T-helper 1 cell treated with Interleukin-12 subunit alpha and Interleukin-12 subunit beta and Interleukin-4 antibody, amounts not matched to agents 30 μg/mL and 1 μg/mL, for 36 hours (primary cell): ENCODE measurements around the gene HLA-DRB1.

Experiments used
- H3K27ac Mint-ChIP-seq: one replicate; pipeline ENCODE4 v1.8.0; 2021; ENCODE audit warnings: mild to moderate bottlenecking, mixed read lengths
- H3K27me3 Mint-ChIP-seq: one replicate; pipeline ENCODE4 v1.8.0; 2021; ENCODE audit warnings: low read depth, mixed read lengths
- H3K36me3 Mint-ChIP-seq: one replicate; pipeline ENCODE4 v1.8.0; 2021; ENCODE audit warnings: low read depth, mixed read lengths
- H3K4me1 Mint-ChIP-seq: one replicate; pipeline ENCODE4 v1.8.0; 2021; ENCODE audit warnings: low read depth, mixed read lengths
- H3K4me3 Mint-ChIP-seq: one replicate; pipeline ENCODE4 v1.8.0; 2021; ENCODE audit warnings: mild to moderate bottlenecking, moderate library complexity, mixed read lengths
- H3K9me3 Mint-ChIP-seq: one replicate; pipeline ENCODE4 v1.8.0; 2021; ENCODE audit warnings: mixed read lengths

HLA-DRB1 gene

DNA sequence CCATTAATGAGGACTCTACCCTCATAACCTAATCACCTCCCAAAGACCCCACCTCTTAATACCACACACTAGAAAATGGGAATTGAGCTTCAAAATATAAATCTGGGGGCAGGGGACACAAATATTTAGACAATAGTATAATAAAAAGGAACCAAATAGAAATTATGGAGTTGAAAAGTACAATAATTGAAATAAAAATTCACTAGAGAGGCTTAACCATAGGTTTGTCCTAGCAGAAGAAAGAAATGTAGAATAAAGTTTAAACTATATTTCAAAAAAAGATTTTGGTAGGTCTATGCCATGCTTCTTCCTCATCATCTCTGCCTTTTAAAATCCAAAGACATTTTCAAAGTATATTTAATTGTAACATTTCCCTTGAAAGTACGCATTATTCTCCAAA is 28.1 kb upstream of the HLA-DRB1 start:
- Mint-ChIP-seq H3K27me3 (peaks cover 3% of the 10 kb centered on the region), H3K27ac (no peak overlapping the region), H3K4me1 (peaks cover 18% of the 10 kb centered on the region), H3K4me3 (no peak overlapping the region), H3K9me3 (peaks cover 22% of the 10 kb centered on the region), H3K36me3 (peaks cover 6% of the 10 kb centered on the region)

DNA sequence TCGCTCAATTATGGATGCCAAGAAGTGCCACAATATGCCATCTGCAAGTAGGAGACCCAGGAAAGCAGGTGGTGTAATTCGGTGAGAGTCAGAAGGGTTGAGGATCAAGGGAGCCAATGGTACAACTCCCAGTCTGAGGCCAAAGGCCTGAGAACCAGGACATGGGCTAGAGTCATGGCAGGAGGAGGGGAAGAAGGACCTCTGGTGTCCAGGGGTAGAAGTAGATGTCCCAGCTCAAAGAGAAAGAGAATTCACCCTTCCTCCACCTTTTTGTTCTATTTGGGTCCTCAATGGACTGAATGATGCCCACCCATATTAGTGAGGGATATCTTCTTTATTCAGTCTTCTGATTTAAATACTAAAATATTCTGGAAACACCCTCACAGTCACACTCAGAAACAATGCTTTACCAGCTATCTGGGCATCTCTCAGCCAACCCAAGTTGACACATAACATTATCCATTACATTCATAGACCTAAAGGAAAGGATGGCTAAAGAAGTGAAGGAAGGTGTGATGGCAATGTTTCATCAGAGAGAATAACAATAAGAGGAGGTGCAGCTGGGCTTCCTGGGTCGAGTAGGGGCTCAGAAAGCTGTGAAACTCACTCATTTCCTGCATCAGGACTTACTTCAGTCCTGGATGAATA is 26.4 kb upstream of the HLA-DRB1 start:
- Mint-ChIP-seq H3K4me3 (no peak overlapping the region), H3K27me3 (peaks cover 3% of the 10 kb centered on the region), H3K27ac (peak overlapping the region; percentile 3), H3K4me1 (peaks cover 3% of the 10 kb centered on the region), H3K9me3 (peaks cover 22% of the 10 kb centered on the region), H3K36me3 (peaks cover 9% of the 10 kb centered on the region)

DNA sequence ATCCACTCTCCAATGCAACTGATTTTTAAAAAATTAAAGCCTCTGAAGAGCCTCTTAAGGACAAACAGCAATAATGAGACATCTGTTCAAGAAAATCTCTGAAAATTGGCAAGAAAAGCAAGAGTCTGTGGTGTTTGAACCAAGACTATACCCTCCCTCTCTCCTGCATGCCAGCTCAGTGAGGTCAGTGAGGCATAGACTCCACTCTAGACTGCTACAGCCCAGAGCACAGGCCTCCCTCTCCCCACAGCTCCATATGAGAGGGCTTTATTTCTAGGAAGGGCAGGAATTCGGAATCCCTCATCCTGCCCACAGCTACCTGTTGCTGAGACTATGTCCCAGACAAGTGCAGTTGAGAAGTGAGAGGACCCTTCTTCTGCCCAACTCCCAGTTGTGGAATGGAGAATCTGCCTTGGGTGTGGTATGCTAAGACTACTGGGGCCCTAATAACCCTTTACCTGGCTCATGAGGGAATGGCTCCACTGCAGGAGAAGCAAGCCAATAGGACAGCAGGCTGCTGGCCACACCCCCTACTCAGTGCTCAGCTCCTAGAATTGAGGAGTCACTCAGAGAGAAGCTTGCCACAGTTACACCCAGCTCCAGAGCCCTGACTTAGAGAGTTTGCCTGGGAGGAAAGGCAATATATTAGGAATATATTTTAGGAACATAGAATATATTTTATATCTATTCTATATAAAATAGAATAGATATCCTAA is 24.9 kb upstream of the HLA-DRB1 start:
- H3K27ac Mint-ChIP-seq, result no peak overlapping the region
- peaks cover 3% of the 10 kb centered on the region for H3K27me3 Mint-ChIP-seq
- H3K9me3 Mint-ChIP-seq, result peaks cover 22% of the 10 kb centered on the region
- H3K4me3 Mint-ChIP-seq, result no peak overlapping the region
- peaks cover 9% of the 10 kb centered on the region for H3K36me3 Mint-ChIP-seq
- H3K4me1 Mint-ChIP-seq, result peaks cover 2% of the 10 kb centered on the region

- H3K9me3 Mint-ChIP-seq, result peaks cover 14% of the 10 kb centered on the region
- peaks cover 2% of the 10 kb centered on the region for H3K4me1 Mint-ChIP-seq
- no peak overlapping the region for H3K27ac Mint-ChIP-seq
- H3K27me3 Mint-ChIP-seq, result peaks cover 3% of the 10 kb centered on the region
- no peak overlapping the region for H3K4me3 Mint-ChIP-seq
- H3K36me3 Mint-ChIP-seq, result peaks cover 9% of the 10 kb centered on the region
These were observed 23.8 kb upstream of the HLA-DRB1 start for GRCh38 chr6:32613475-32613874.

DNA sequence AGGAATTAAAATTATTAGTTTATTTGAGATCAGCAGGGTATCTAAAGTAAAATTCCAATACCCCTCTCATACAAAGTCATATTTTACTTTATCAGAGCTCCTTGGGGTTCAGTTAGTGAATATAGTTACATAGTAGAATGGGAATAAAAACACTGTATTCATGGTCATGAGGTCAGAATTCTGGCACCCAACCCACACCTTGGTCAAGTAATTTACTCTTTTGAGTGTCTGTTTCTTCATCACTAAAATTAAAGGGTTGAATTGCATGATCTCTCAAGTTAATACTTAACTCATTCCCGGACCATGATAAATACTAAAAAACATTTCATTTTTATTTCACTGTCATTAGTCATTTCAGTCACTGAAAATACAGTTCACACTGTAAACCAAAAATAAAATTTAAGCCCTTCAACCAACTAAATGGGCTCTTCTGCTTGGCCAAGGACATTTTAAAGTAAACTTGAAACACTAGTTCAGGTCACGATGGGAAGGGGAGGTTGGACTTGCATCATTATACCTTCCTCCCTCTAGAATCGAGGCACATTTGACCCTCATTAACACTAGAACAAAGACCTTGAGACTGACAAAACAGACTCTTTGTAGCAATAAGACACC is 21.1 kb upstream of the HLA-DRB1 start:
- Mint-ChIP-seq H3K4me3 (no peak overlapping the region), H3K9me3 (no peaks in the 10 kb centered on the region), H3K4me1 (peaks cover 7% of the 10 kb centered on the region)

DNA sequence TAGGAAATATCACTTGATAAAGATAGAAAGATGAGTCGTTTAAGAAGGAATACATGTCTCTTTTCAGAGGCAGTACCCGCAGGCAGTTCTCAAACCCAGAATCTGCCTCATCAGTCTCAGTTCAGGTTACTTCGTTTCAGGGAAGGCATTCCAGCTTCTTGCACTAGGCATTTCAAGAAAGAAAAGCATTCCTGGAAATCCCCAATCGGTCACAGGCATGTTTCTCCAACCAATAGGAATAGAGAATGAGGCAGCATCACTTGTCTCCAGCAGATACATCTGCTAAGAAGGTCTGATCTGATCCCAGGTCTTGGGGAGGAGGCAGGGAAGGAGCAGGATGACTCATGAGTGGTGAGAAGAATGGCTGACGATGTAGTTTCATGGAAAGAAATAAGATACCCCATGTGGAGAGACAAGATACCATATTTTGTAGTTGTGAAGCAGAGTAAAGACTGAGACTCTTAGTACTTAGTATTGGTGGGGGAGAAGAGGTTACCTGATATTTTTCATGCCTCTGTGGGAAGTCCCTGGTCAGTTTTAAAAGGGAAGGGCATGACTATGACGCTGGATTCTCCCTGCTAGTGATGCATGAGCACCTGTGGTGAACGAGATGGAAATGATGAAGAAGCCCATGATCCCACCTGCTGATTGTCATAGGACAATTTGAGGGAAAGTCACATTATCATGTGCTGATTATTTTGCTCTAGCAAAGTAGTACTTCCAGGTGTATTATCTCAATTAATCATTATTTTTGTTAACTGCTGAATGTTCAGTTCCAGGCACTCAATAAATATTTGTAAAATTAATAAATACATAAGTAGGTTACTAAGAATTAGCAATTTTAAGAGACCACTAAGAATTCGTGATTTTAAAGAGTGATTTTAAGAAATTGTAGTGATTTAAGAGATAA is 20.3 kb upstream of the HLA-DRB1 start:
- no peaks in the 10 kb centered on the region for H3K27me3 Mint-ChIP-seq
- H3K9me3 Mint-ChIP-seq, result no peaks in the 10 kb centered on the region
- H3K4me3 Mint-ChIP-seq, result no peak overlapping the region
- no peak overlapping the region for H3K27ac Mint-ChIP-seq
- H3K36me3 Mint-ChIP-seq, result peaks cover 3% of the 10 kb centered on the region
- H3K4me1 Mint-ChIP-seq, result peaks cover 9% of the 10 kb centered on the region

More for the DNA sequence above, 21.1 kb upstream of the HLA-DRB1 start:
- H3K27me3 Mint-ChIP-seq, result no peaks in the 10 kb centered on the region
- no peak overlapping the region for H3K27ac Mint-ChIP-seq
- peaks cover 3% of the 10 kb centered on the region for H3K36me3 Mint-ChIP-seq

GRCh38 chr6:32609391-32609730 is 19.7 kb upstream of the HLA-DRB1 start:
- H3K4me1 Mint-ChIP-seq, result peaks cover 15% of the 10 kb centered on the region
- H3K27me3 Mint-ChIP-seq, result no peaks in the 10 kb centered on the region
- no peak overlapping the region for H3K4me3 Mint-ChIP-seq
- peaks cover 3% of the 10 kb centered on the region for H3K36me3 Mint-ChIP-seq
- no peaks in the 10 kb centered on the region for H3K9me3 Mint-ChIP-seq
- H3K27ac Mint-ChIP-seq, result no peak overlapping the region

GRCh38 chr6:32608362-32608761 is 18.7 kb upstream of the HLA-DRB1 start:
- Mint-ChIP-seq H3K9me3 (no peaks in the 10 kb centered on the region), H3K4me3 (no peak overlapping the region), H3K27me3 (no peaks in the 10 kb centered on the region), H3K4me1 (peaks cover 20% of the 10 kb centered on the region), H3K36me3 (peaks cover 5% of the 10 kb centered on the region), H3K27ac (peak overlapping the region; percentile 53)

DNA sequence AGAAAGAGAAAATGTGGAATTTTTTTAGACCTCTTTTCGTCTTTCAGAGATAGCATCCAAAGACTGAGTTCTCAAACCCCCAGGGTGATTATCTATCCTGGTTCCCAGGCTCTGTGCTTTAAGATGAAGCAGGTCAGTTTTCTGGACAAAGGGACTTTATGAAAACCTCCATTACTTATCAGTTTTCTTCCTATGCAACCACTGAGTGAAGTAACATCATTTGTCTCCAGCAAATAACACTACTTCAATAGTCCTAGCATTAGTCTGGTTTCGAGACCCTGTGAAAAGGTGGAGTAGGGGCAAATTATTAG is 18.3 kb upstream of the HLA-DRB1 start:
- no peaks in the 10 kb centered on the region for H3K9me3 Mint-ChIP-seq
- no peak overlapping the region for H3K4me3 Mint-ChIP-seq
- H3K36me3 Mint-ChIP-seq, result peaks cover 5% of the 10 kb centered on the region
- H3K4me1 Mint-ChIP-seq, result peaks cover 22% of the 10 kb centered on the region
- peak overlapping the region; percentile 53 for H3K27ac Mint-ChIP-seq
- no peaks in the 10 kb centered on the region for H3K27me3 Mint-ChIP-seq

GRCh38 chr6:32607263-32607987 is 17.8 kb upstream of the HLA-DRB1 start:
- Mint-ChIP-seq H3K9me3 (peaks cover 1% of the 10 kb centered on the region), H3K4me1 (peaks cover 23% of the 10 kb centered on the region), H3K27me3 (no peaks in the 10 kb centered on the region), H3K36me3 (peaks cover 6% of the 10 kb centered on the region), H3K4me3 (no peak overlapping the region), H3K27ac (peak overlapping the region; percentile 72)

DNA sequence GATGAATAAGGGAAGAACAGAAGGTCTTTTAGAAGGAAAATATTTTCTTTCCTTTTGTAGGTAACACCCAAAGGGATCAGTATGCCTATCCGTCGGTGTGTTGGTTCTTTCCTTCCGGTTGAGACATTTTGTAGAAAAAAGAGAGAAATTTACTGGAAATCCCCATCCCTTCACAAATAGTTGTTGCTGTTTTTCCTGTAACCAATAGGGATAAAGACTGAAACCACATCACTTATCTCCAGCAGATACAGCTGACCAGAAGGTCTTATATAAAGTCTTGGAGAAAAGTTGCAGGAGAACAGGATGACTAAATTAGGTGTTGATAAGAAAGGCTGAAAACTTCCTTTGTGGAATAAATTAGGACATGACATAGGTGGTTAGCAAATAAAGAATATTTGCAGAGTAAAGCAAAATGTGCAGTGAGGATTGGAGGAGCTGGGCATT is 14.8 kb upstream of the HLA-DRB1 start:
- no peaks in the 10 kb centered on the region for H3K27me3 Mint-ChIP-seq
- H3K9me3 Mint-ChIP-seq, result peaks cover 9% of the 10 kb centered on the region
- peak overlapping the region; percentile 90 for H3K27ac Mint-ChIP-seq
- peak overlapping the region; percentile 55 for H3K4me3 Mint-ChIP-seq
- H3K4me1 Mint-ChIP-seq, result peaks cover 25% of the 10 kb centered on the region
- peaks cover 10% of the 10 kb centered on the region for H3K36me3 Mint-ChIP-seq

GRCh38 chr6:32603888-32604287 is 14.2 kb upstream of the HLA-DRB1 start:
- Mint-ChIP-seq H3K36me3 (peaks cover 10% of the 10 kb centered on the region), H3K27me3 (no peaks in the 10 kb centered on the region), H3K27ac (peak overlapping the region; percentile 90), H3K4me3 (peak overlapping the region; percentile 55), H3K4me1 (peaks cover 25% of the 10 kb centered on the region), H3K9me3 (peaks cover 13% of the 10 kb centered on the region)

DNA sequence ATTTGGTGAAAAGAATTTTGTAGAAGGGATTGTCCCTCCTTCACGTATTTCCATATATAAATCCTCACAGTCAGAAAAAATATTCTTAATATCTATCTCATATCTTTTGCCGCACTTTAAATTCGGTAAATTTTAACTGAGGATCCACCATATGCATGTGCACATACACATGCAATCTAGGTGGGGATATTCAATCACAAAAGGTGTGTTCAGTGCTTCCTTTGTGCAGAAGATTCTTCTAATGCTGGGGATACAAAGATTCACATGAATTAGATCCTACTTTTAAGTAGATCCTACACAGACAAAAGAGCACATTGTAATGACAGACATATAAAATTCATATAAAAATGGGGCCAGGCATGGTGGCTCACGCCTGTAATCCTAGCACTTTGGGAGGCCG is 13.6 kb upstream of the HLA-DRB1 start:
- H3K4me3 Mint-ChIP-seq, result no peak overlapping the region
- peaks cover 10% of the 10 kb centered on the region for H3K36me3 Mint-ChIP-seq
- peak overlapping the region; percentile 41 for H3K27ac Mint-ChIP-seq
- H3K9me3 Mint-ChIP-seq, result peaks cover 19% of the 10 kb centered on the region
- no peaks in the 10 kb centered on the region for H3K27me3 Mint-ChIP-seq
- H3K4me1 Mint-ChIP-seq, result peaks cover 25% of the 10 kb centered on the region

- peaks cover 19% of the 10 kb centered on the region for H3K9me3 Mint-ChIP-seq
- peaks cover 22% of the 10 kb centered on the region for H3K4me1 Mint-ChIP-seq
- peak overlapping the region; percentile 53 for H3K27ac Mint-ChIP-seq
- no peak overlapping the region for H3K4me3 Mint-ChIP-seq
- peaks cover under 1% of the 10 kb centered on the region for H3K27me3 Mint-ChIP-seq
- H3K36me3 Mint-ChIP-seq, result peaks cover 10% of the 10 kb centered on the region
These were observed 12.7 kb upstream of the HLA-DRB1 start for GRCh38 chr6:32602383-32602782.
